Peyer's patch (tissue), 4 donors: ENCODE measurements around the gene AURKB.
A peak's percentile ranks its signal among the peaks of the same experiment; 100 is the strongest.

Source experiments
- POLR2A ChIP-seq, 2 donors: fragments of 450-650 bp; IDR thresholded peaks; one replicate each; pipeline ENCODE4 v1.5.1; 2017; ENCODE audit warnings: antibody characterized with exemption in 2 of 2, mild to moderate bottlenecking in 2 of 2, moderate library complexity in 2 of 2
- TF ChIP-seq, protein P1 (sequence below), 6 experiments: fragments of 450-650 bp in 4 of 6; fragments of 200-600 bp in 2 of 6; sonication (generic) in 1 of 6; IDR thresholded peaks; one replicate each; pipeline ENCODE4 v1.5.1; 2017 to 2019; ENCODE audit warnings: antibody characterized with exemption in 6 of 6, mild to moderate bottlenecking in 3 of 6, moderate library complexity in 1 of 6

DNA sequence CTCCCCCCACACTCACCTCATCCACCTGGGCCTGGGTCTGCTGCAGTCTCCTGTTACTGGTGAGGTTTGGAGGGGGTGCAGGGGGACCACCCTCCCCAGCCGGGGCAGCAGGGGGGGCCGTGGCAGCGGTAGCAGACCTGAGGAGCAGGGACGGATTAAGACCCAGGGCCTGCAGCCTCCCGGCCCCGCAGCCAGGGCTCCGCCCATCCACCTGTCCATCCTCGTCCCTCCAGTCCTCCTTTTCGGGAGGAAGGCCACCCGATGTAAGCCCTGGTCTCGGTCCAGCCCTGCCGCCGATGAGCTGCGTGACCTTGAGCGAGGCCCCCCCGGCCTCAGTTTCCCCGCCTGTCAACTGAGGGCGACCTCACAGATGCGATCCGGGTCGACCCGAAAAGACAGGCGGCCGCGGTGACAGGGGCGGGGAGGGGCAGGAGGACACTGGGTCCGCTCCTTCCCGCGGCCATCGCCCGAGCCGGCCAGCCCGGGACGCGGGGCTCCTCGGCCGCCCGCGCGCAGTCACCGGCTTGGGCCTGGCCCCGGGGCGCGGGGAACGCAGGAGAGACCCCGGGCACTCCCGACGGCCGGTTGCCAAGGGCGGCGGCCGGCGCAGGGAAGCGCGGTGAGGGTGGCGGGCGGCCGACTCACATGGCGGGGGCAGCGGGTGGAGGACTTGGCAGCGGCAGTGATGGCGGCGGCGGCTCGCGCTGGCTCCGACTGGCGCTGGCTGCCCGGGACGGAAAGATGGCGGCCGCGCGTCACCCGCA, 48.0 kb downstream of the AURKB start, which contains the start of gene VAMP2:
- TF ChIP-seq, protein P1, sequence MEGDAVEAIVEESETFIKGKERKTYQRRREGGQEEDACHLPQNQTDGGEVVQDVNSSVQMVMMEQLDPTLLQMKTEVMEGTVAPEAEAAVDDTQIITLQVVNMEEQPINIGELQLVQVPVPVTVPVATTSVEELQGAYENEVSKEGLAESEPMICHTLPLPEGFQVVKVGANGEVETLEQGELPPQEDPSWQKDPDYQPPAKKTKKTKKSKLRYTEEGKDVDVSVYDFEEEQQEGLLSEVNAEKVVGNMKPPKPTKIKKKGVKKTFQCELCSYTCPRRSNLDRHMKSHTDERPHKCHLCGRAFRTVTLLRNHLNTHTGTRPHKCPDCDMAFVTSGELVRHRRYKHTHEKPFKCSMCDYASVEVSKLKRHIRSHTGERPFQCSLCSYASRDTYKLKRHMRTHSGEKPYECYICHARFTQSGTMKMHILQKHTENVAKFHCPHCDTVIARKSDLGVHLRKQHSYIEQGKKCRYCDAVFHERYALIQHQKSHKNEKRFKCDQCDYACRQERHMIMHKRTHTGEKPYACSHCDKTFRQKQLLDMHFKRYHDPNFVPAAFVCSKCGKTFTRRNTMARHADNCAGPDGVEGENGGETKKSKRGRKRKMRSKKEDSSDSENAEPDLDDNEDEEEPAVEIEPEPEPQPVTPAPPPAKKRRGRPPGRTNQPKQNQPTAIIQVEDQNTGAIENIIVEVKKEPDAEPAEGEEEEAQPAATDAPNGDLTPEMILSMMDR (IDR thresholded peaks at IDR 0.05) = peak in 4 of 6 experiments; percentile 8 to 25 (median 24)
- TF ChIP-seq POLR2A (IDR thresholded peaks at IDR 0.05) = peak; percentile 53 to 78
